GM18868 (cell line): ENCODE data around the gene NUP62.
A peak's percentile ranks its signal among the peaks of the same experiment; 100 is the strongest.

Experiments used
- ATAC-seq: cut with Tn5 transposase; IDR thresholded peaks from one replicate; pipeline ENCODE4 v1.9.1; 2021; ENCODE audit warnings: mild to moderate bottlenecking, moderate library complexity; ENCODE audit not compliant: unreplicated experiment

Gene NUP62

DNA sequence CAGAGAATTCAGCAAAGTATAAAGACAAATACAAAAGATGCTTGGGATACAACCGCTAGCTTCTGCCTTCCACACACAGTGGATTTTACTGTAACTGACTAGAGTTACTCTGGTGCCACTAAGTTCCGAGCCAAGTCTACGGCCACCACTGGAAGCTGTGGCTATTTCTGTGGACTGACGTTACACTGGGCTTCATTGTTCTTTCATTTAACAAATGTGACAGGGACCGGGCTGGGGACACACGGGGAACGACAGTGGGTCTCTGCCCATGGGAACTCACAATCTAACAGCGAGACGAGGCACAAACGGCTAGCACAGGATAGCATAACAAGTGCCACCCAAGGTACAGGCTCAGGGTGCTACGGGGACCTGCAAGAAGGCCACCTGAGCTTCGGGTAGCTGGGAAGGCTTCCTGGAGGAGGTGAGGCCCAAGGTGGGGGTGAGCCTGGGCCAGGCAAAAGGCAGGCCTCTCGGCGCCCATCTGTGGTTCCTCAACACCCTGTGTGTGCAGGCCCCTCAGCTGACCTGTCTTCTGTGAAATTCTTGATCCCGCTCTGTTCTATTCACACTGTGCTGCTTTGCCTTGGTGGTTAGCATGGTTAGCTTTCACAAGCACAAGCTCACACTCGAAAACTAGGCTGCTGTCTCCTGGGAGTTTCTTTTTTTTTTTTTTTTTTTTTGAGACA lies 22.3 kb downstream of the NUP62 start:
- ATAC-seq: no peak

DNA sequence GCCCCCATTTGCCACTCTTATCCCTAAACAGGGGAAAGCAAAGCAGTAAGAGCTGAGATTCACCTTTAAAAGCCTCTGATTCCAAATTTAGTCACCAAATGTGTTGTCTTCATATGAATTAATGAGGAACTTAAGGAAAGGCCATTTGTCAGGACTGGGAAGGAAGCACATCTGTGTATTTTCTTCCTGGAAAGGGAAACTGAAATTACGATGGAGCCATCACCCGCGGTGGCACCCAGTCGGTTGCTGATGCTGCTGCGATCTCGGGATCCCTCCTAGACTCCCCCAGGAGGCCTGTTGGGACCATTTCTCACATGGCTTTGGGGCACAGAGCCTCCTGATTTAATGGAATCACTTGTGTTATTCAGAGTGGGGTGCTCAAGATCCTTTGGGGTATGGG lies 25.2 kb downstream of the NUP62 start:
- ATAC-seq: no peak

- ATAC-seq: peak; percentile 50
Measured at GRCh38 chr19:49896863-49897621, 32.3 kb downstream of the NUP62 start, which contains the start of gene IL4I1. TSS of gene IL4I1 (minus strand) at chr19:49896887. CDS start at chr19:49896160, 727 bp downstream.

GRCh38 chr19:49895566-49896297 lies 33.6 kb downstream of the NUP62 start:
- no peak for ATAC-seq

GRCh38 chr19:49894879-49895565 lies 34.3 kb downstream of the NUP62 start:
- peak; percentile 30 for ATAC-seq

GRCh38 chr19:49894011-49894664 lies 35.2 kb downstream of the NUP62 start:
- ATAC-seq: no peak

DNA sequence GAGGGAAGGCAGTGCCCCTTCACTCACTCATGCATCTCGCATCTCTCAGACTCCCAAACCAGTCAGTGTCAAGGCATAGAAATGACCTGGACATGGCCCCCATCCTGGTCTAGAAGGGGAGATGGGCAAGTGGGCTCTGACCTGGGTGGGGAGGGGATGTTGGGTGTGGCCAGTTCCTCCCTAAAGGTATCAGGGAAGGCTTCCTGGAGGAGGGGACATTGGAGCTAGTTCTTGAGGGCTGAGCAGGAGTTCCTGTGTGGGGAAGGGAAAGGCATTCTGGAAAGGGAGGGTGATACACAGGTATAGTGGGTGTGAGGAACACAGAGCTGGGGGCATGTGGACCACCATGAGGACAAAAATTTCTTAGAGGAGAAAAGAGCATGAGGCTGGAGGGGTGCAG lies 36.6 kb downstream of the NUP62 start:
- no peak for ATAC-seq

DNA sequence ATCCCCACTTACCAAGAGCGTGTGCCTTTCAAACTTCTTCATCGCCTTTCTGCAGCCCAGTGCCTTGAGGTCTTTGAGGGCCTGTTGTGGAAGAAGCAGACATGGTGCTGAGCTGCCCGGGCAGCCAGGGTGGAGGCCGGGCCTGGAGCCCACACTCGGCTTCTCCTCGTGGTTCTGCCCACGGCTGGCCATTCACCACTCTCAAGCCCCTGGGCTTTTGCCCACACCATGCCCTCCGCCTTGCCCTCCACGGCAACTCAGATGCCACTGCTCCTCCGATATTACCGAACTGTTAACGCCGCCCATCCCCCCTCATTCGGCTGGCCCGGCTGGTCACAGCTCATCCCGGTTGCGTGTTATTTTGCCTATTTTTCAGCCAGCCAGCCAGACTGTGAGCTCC lies 37.9 kb downstream of the NUP62 start:
- no peak for ATAC-seq

DNA sequence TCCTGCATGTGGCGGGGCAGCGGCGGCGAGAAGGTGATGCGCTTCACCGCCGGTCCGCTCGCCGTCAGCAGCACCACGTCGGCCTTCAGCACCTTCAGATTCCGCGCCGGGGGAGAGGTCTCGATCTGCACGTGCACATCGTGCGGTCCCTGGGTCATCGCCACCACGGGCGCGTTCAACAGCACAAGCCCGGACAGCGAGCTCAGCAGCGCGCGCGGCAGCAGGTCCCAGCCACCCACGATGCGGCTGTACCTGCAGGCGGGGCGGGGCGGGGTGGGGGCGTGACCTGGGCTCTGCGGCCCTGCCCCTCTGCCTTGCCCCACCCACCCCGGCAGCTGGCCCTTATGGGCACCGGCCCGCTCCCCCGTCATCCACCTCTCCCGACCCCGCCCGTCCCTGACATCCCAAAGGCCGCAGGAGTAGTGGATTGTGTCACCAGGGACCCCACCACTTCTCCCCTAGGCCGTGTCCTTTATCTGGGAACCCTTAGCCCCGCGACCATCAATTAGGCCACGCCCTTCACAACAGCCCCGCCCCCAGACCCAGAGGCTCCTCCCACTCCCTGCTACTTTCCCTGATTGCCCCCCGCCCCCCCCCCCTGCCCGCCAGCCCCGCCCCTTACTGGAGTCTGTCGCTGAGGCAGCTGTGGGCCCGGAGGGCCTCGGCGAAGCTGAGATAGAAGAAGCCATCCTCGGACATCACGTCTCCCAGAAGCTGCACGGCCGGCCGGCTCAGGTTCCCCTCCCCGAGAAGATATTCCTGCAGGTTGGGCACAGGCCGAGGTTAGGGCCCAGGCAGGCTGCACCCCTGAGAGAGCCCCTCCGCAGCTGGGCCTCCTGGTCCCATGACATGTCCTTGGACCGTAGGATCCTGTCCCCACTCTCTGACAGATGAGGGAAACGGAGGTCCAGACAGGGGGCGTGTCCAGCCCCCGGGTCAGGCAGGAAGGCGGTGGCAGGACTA lies 38.7 kb downstream of the NUP62 start:
- ATAC-seq: no peak

DNA sequence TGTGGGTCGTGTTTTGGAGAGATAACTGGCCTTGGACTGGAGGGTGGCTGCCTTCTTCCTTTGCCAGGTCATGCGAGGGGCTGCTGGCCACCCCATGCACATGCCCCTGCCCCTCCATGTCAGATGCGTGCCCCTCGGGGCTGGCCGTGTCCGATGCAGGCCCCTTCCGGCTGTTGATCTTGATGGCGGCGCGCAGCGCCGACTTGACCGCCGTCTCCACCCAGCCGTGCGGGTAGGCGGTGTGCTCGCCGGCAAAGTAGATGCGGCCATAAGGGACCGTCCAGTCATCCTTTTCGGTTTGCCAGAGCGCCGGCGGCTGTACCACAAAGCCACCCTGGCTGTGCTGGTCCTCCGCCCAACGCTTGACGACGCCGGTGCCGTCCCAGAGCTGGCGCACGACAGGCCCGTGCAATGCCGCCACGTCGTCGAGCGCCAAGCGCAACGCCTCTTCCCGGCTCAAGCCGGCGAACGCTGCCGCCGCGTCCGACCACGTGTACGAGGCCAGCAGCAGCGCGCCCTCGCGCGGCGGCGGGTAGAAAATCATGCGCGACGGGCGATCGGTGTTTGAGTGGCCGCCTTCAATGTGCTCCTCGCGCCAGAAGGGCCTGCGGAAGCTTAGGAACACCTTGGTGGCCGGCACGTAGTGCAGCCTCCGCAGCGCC lies 39.5 kb downstream of the NUP62 start:
- no peak for ATAC-seq

DNA sequence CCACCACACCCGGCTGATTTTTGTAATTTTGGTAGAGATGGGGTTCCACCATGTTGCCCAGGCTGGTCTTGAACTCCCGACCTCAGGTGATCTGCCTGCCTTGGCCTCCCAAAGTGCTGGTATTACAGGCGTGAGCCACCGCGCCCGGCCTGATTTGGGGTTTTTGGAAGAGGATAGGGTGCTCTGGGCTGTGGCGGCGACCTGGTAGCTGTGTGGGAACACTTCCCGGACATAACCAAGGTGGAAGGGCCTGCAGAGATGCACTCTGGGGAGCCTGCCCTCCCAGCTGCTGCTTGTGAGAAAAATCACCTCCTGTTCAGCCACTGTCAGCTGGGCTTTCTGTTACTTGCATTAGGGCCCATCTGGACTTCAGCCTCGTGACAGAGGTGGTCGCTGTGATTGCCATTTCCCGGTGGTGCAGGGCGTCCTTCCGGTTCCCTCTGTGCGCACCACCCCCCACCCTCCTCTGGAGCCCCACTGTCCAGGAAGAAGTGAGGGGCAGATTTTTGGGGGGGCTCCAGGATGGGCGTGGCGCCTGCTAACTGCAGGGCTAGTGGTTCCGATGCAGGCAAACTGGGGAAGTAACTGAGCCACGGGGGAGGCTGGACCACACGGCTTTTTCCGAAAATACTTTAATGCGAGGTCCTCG lies 40.1 kb downstream of the NUP62 start:
- no peak for ATAC-seq

GRCh38 chr19:49888510-49888824 lies 40.8 kb downstream of the NUP62 start:
- ATAC-seq: no peak

GRCh38 chr19:49887665-49888509 lies 41.4 kb downstream of the NUP62 start:
- no peak for ATAC-seq

DNA sequence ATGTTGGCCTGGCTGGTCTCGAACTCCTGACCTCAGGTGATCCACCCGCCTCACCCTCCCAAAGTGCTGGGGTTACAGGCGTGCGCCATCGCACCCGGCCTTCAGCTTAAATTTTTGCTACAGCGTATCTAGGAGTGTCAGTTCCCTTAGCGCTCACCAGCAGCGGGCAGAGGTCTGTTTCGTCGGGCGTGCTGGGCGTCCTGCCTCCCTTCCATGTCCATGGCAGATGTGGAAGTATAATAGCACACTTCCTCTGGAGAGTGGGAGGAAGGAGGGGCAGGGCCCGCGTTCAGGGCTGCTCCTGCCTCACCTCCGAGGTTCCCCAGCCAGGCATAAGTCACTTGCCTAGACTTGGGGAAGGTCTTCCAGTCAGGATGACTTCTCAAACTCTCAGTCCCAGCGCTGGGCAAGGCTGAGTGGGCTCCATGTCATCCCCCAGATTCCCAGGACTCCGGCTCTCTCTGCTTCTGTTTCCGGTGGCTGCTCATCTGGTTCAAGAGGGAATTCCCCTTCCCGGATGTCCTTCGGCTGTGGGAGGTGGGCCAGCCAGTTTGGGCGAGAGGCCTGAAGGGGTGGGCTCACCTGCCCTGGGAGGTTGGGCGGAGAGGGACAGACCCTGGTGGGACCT lies 42.2 kb downstream of the NUP62 start:
- ATAC-seq: no peak

GRCh38 chr19:49884760-49885159 lies 44.5 kb downstream of the NUP62 start:
- ATAC-seq: no peak

DNA sequence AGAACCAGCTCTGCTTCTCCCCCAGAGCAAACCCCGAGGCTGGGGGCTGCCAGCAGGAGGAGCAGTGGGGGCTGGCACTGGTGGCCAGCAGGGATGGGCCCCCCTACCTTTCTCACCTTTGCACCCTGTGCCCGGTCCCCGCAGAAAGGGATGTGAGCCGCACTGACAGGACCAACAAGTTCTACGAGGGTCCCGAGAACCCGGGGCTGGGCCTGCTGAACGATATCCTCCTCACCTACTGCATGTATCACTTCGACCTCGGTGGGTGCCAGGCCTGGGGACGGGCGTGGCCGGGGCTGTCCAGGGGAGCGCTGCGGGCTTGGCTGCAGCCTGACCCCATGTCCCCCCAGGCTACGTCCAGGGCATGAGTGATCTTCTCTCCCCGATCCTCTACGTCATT lies 45.2 kb downstream of the NUP62 start:
- no peak for ATAC-seq

GRCh38 chr19:49883094-49883493 lies 46.2 kb downstream of the NUP62 start:
- ATAC-seq: no peak
